HEK293 (cell line): ENCODE measurements around the gene GJB4.

Source experiments
- ZSCAN23 ChIP-seq: fragments of 450-650 bp; formaldehyde crosslinking; IDR thresholded peaks from 2 replicates; pipeline ENCODE4 v1.5.1; 2016; ENCODE audit warnings: missing biosample characterization, missing genetic modification characterization
- TF ChIP-seq, protein P1 (sequence below): fragments of 450-650 bp; formaldehyde crosslinking; IDR thresholded peaks from 2 replicates; pipeline ENCODE4 v1.5.1; 2016; ENCODE audit warnings: missing biosample characterization, missing genetic modification characterization

DNA sequence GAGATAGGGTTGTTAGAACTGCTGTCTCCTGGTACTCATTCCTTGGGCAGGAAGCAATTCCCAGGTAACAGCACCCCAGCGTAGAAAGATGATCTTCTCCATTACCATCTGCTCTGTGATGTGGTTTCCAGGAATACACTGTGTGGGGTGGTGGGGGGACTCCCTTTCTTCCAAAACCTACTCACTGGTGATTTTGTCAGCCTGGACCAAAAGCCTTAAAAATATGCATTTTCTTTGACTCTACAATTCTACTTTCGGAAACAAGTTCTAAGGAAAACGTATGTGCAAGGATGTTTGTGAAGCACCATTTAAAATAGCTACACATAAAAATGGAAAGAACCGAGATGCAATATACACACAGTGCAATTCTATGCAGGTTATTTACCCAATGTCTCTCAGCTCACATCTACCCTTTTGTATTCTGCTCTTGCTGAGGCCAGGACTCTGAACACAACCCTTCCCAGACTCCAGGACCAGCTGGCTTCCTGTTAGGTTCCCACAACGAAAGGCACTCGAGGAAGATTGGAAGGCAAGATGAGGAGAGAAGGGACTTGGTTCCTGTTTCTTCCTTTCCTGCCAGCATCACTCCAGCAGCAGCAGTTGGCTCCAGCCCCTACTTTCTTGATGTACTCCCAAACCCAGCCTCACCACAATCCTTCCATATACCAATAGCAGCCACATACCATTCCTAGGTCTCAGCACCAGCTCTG lies 37.7 kb upstream of the GJB4 start:
- TF ChIP-seq, protein P1, sequence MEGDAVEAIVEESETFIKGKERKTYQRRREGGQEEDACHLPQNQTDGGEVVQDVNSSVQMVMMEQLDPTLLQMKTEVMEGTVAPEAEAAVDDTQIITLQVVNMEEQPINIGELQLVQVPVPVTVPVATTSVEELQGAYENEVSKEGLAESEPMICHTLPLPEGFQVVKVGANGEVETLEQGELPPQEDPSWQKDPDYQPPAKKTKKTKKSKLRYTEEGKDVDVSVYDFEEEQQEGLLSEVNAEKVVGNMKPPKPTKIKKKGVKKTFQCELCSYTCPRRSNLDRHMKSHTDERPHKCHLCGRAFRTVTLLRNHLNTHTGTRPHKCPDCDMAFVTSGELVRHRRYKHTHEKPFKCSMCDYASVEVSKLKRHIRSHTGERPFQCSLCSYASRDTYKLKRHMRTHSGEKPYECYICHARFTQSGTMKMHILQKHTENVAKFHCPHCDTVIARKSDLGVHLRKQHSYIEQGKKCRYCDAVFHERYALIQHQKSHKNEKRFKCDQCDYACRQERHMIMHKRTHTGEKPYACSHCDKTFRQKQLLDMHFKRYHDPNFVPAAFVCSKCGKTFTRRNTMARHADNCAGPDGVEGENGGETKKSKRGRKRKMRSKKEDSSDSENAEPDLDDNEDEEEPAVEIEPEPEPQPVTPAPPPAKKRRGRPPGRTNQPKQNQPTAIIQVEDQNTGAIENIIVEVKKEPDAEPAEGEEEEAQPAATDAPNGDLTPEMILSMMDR (tag by site-specific recombination) = no peak
- no peak for TF ChIP-seq ZSCAN23
